Measurements from ENCODE around the gene HAAO. TPM values are rescaled to one million over a fixed set of nuclear protein-coding genes. Genes with fewer than 3 reads are reported as not detected.

Gene HAAO
- polyA plus RNA-seq, 1 experiment, result 3.1 TPM

- DNase-seq (ENCODE audit: low read depth, low spot score), result no peak
- Histone ChIP-seq H3K27ac (ENCODE audit: low read depth, low read length) (no peak overlapping the region), H3K4me3 (ENCODE audit: low read depth, low read length) (no peak overlapping the region), H3K9me3 (ENCODE audit: control insufficient read depth, insufficient read depth, low read length) (no peaks in the 10 kb centered on the region), H3K27me3 (ENCODE audit: control insufficient read depth, insufficient read depth, low read length) (no peaks in the 10 kb centered on the region)
- TF ChIP-seq CTCF (IDR thresholded peaks at IDR 0.05; ENCODE audit: low read depth, low read length), result no peak
- CTCF ChIA-PET, result no interaction called here
- POLR2A ChIA-PET, result interaction anchor here (0.6 kb wide), 1 partner anchor 44 kb away, joined by 4 read pairs; no protein-coding TSS in a partner anchor
Measured at GRCh38 chr2:42756966-42757513, 35.3 kb downstream of the HAAO start.

GRCh38 chr2:42756150-42756775 is 36.1 kb downstream of the HAAO start:
- Histone ChIP-seq H3K4me3 (ENCODE audit: low read depth, low read length) (no peak overlapping the region), H3K27ac (ENCODE audit: low read depth, low read length) (no peak overlapping the region), H3K9me3 (ENCODE audit: control insufficient read depth, insufficient read depth, low read length) (no peaks in the 10 kb centered on the region), H3K27me3 (ENCODE audit: control insufficient read depth, insufficient read depth, low read length) (no peaks in the 10 kb centered on the region)
- ChIA-PET CTCF (no interaction called here), POLR2A (no interaction called here)
- no peak for DNase-seq (ENCODE audit: low read depth, low spot score)
- no peak for TF ChIP-seq CTCF (IDR thresholded peaks at IDR 0.05; ENCODE audit: low read depth, low read length)

GRCh38 chr2:42755191-42755880 is 37.0 kb downstream of the HAAO start:
- Histone ChIP-seq H3K27ac (ENCODE audit: low read depth, low read length) (no peak overlapping the region), H3K27me3 (ENCODE audit: control insufficient read depth, insufficient read depth, low read length) (no peaks in the 10 kb centered on the region), H3K4me3 (ENCODE audit: low read depth, low read length) (no peak overlapping the region), H3K9me3 (ENCODE audit: control insufficient read depth, insufficient read depth, low read length) (no peaks in the 10 kb centered on the region)
- ChIA-PET CTCF (no interaction called here), POLR2A (no interaction called here)
- no peak for DNase-seq (ENCODE audit: low read depth, low spot score)
- TF ChIP-seq CTCF (IDR thresholded peaks at IDR 0.05; ENCODE audit: low read depth, low read length), result no peak

- no peaks in the 10 kb centered on the region for H3K9me3 ChIP-seq (ENCODE audit: control insufficient read depth, insufficient read depth, low read length)
- ChIA-PET CTCF (no interaction called here), POLR2A (no interaction called here)
- H3K27me3 ChIP-seq (ENCODE audit: control insufficient read depth, insufficient read depth, low read length), result no peaks in the 10 kb centered on the region
- DNase-seq (ENCODE audit: low read depth, low spot score), result no peak
- H3K27ac ChIP-seq (ENCODE audit: low read depth, low read length), result no peak overlapping the region
- TF ChIP-seq CTCF (IDR thresholded peaks at IDR 0.05; ENCODE audit: low read depth, low read length), result no peak
- H3K4me3 ChIP-seq (ENCODE audit: low read depth, low read length), result no peak overlapping the region
Measured at GRCh38 chr2:42754776-42755140, 37.6 kb downstream of the HAAO start.

- Histone ChIP-seq H3K9me3 (ENCODE audit: control insufficient read depth, insufficient read depth, low read length) (no peaks in the 10 kb centered on the region), H3K27ac (ENCODE audit: low read depth, low read length) (no peak overlapping the region), H3K27me3 (ENCODE audit: control insufficient read depth, insufficient read depth, low read length) (no peaks in the 10 kb centered on the region), H3K4me3 (ENCODE audit: low read depth, low read length) (no peak overlapping the region)
- no peak for DNase-seq (ENCODE audit: low read depth, low spot score)
- TF ChIP-seq CTCF (IDR thresholded peaks at IDR 0.05; ENCODE audit: low read depth, low read length), result no peak
- ChIA-PET POLR2A (no interaction called here), CTCF (no interaction called here)
Measured at GRCh38 chr2:42754021-42754775, 38.2 kb downstream of the HAAO start.

Measured in AG04450 (cell line).